HG03064 (cell line): ENCODE results near the gene SRBD1.

ENCODE experiments used
- ATAC-seq: cut with Tn5 transposase; IDR thresholded peaks from one replicate; pipeline ENCODE4 v1.9.1; 2021; ENCODE audit warnings: low read depth; ENCODE audit not compliant: unreplicated experiment

Gene SRBD1

DNA sequence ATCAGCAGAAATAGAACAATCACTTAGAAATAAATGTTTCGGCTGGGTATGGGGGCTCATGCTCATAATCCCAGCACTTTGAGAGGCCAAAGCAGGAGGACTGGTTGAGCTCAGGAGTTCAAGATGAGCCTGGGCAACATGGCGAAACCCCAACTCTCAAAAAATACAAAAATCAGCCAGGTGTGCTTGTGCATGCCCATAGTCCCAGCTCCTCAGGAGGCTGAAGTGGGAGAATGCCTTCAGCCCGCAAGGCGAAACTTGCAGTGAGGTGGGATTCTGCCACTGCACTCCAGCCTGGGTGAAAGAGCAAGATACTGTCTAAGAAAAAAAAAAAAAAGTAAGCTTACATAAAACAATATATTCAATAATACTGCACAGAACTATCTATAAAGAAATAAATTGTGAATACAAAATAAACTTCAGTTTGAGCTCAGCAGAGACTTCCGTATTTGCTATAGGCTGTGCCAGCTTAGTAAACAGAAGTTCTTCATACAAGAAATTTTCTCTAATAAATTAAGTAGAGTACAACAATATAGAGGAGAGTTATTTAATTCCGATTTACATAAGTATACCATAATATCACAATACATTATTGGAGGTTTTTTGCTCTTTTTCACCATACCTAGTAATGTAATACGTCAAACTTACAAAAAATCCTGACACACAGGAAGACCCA is 43.6 kb downstream of the SRBD1 start:
- peak; percentile 22 for ATAC-seq

DNA sequence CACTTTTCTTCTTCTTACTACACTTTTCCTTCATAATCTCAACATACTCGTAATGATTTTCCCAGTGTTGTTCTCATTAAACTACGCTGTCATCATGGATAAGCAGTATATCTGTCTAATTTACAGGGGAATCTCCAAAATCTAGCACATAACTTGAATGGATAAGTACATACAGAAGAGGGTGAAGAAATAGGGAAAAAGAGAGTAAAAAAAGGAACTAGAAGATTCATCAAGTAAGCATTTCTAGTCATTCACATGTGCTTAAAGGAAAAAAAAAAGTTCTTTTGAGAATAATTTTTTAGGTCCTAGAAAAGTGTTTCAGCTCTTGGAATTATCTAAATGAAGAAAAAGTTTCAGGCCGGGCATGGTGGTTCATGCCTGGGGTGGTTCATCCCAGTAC is 51.6 kb downstream of the SRBD1 start:
- ATAC-seq, result no peak

DNA sequence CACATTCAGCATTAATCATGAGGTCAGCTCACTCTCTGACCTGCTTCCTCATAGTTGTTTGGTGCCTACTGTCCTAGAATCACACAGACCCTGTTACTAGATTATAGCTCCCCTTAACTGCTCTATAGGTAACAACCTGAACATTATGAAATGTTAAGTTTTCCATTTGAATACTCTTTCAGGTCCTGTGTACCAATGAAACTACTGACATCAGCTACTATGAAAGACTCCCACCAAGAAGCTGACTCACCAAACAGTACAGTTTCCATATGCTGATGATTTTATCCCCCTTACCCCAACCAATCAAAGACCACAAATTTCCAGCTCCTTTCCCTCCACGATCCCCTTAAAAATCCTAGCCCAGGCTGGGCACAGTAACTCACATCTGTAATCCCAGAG is 56.3 kb downstream of the SRBD1 start:
- ATAC-seq, result no peak

DNA sequence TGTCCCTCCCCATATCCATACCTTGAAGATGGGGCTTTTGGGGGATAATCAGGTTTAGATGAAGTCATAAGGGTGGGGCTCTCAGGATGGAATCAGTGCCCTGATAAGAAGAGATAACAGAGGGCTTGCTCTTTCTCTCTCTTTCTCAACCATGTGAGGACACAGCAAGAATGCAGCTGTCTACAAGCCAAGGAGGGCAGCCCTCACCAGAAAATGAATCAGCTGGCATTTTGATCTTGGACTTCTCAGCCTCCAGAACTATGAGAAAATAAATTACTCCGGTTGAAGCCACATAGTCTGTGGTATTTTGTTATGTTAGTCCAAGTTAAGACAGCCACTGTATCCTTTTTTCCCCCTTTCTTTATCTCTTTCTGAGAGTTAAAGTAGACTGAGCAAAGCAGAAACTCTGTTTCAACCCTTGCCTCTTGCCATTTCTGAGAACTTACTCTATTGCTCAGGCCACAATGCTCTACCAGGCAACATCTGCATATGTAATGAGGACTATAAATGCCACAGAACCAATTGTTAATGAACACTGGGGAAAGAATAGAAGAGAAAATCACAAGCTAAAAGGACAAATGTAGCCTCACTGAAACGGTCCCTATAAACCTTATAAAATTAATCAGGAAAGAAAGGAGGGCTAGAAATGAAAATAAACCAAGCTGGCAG is 56.9 kb downstream of the SRBD1 start:
- no peak for ATAC-seq

DNA sequence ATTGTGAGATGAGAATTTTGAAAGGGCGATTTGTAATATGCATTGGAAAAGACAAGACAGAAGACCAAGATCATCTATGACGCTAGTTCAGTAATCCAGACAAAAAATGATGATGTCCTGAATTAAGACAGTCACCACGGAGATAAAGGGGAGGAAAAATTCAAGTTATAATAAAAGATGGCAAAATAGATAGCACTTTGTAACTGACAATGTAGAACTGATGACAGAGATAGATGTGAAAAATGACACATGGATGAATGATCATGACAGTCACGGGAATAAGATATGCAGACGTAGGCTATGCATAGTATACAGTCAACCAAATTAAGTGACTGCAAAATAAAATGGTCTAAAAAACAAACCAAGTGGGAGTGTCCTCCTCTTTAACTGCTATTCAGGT is 59.2 kb downstream of the SRBD1 start:
- ATAC-seq, result no peak

DNA sequence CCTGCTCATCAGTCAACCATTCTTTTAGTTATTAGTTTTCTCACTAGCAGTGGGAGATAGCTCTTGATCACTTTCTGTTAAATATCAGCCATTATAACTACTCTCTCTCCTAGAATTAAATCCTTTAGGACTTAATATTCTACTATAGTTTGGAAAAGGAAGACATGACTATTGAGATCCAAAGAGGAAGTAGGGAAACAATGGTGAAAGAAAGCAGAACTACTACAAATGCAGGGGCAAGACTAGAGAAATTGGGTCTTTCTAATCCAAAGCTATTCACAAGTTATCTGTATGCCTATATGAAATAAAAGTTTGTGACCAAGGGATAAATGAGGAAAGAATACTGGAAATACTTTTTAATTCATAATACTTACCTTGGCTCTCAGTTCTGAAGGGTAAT is 65.1 kb downstream of the SRBD1 start:
- no peak for ATAC-seq

DNA sequence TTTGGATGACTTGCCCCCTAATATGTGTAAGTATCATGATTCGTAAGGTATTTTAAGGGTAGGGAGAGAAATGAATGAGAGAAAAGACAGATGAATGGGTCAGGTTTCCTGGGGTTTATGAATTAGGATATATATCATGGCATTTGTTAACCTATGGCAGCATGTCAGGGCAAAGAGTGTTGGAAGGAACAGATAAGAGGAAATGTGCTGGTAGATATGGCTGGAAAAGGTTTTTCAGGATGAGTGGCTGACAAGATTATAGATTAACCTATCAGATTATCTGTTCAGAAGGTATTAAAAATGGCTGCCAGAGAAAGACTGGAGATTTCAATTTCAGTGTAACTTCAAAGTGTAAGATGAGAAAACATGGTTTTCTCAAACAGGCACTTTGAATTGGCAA is 67.8 kb downstream of the SRBD1 start:
- no peak for ATAC-seq

DNA sequence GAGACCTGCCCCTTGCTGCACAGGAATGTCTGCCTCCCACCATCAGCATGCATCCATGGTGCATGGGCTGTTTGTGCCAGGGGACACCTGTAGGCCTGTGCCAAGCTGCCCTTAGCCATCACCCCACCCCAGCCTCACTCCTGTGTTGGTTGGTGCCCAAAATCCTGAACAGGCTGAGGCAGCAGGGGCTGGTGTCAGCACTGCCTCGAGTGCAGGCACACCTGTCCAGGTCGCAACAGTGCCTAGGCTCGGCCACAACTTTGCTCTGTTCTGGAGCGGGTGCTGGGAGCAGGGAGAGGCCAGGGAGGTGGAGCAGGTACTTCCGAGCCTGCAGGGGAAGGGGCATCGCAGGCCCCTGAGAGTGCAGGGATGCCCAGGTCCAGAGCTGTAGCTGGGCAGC is 69.1 kb downstream of the SRBD1 start:
- ATAC-seq, result no peak

DNA sequence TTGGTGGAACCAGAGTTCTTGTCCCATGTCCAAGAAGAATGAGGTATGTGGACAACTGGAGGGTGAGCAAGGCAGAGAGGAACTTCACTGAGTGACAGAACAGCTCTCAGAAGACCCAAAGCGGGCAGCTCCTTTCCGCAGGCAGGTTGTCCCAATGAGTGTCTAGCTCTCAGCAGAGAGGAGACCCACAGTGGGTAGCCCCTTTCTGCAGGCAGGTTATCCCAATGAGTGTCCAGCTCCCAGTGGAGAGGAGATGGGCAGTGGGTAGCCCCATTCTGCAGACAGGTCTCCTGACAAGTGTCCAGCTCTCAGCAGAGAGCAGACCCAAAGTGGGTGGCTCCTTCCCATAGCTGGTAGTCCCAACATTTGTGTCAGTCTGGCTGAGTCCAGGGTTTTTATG is 69.6 kb downstream of the SRBD1 start:
- no peak for ATAC-seq

DNA sequence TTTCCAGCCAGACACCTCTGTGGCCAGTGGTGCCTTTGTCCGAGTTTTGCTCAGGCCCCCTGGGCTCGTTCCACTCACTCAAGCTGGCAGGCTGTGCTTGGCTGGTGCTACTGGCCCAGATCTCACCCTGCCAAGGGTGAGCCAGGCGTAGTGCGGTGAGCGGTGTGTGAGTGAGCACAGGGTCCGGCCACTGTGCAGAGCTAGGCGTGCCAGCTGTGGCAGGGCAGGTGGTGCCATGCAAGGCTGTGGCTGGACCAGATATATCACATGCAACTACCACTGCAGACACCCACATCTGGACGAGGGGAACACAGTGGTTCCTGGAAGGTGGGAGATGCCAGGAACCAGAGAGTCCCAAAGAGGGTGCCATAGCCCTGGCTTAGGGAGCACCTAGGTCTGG is 70.1 kb downstream of the SRBD1 start:
- no peak for ATAC-seq

DNA sequence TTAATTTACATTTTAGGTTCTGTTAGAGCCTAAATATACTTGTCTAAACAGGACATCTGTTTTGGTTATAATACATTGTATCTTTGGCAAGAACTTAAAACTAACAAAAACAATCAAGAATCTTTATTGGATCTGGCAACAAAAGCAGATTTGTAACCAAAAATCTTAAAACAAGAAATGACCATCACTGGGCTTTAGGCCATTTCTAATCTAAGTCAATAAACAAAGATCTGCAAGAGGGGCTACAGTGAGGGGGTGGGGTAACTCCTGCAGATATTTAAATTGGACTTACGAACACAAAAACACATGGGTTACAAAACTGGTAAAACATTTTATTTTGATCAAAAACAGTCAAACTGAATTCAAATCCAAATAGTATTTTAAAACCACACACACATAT is 77.3 kb downstream of the SRBD1 start:
- ATAC-seq, result no peak

DNA sequence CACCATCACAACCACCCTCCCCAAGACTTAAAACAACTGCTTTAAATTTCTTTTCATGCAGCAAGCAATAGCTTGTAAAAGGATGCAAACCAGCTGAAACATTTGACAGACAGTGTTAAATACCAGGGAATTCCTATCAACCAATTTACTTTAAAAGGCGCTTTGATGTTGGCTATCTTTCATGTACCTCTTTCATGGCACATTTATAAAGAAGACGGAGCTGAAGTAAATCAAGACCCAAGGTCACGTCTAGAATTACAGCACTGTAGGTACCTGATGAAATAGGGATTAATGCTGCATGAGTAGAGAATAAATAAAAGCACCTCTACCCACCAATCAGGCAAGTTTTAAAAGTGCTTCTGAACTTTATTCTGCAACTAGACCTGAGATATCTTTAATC is 78.9 kb downstream of the SRBD1 start:
- ATAC-seq, result no peak

DNA sequence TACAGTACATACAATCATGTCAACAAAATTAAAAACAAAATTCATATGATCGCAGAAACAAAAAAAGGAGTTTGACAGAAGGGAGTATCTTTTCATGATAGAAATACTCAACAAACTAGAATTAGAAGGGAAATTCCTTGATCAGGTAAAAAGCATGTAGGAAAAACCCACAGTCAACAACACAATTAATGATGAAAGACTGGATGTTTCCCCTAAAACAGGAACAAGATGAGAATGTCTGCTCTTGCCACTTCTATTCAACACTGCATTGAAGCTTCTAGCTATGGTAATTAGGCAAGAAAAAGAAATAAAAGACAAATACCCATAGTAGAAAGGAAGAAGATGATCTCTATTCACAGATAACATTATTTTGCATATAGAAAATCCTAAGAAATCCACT is 87.1 kb downstream of the SRBD1 start:
- no peak for ATAC-seq

DNA sequence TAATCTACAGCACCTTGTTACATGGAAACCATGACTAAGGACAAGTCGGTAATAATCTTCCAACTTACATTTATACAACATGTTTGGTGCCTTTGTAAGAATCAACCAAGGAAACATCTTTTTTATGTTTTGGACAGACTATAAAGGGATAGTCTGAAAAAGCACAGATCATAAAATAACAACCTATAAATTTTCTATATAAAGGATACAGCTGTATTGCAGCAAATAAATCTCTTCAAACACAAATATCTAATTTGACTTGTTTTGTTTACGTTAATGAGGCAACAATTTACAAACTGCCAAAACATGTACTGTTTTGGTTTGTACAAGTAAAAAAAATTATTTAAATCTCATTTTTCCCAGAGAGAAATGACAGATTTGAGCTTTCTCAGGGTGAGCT is 92.5 kb downstream of the SRBD1 start:
- ATAC-seq, result no peak

DNA sequence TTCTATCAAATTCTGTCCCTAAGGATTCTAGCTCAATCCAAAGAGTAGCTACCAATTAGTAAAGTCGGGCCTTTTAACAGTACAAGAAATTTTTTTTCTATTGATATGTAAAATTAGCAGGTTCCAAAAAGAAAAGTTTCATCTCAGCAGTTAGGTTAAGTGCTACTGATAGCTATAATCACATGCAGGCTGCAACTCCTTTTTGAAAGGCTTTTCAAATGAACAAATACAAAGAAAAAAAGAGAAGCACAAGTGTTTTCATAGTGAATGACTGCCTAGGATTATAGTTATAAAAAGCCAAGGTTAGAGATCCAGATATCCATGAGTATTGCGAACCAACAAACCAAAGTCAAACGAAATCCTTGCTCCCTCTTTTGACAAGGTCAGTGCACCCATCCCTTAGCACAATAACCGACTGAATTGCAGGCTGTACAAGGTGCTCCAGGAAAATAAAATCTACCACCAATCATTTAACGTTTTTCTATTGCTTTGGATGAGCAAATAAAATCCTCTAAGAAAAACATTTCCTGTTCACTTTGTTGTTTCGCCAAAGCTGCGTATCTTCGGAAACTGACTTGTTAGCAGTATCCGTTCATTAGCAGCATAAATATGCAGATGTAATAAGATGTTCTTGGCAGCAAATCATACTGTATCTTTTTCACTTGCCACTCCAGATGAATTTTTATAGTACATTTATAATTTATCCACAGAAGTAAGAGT is 100.2 kb downstream of the SRBD1 start:
- ATAC-seq, result no peak

DNA sequence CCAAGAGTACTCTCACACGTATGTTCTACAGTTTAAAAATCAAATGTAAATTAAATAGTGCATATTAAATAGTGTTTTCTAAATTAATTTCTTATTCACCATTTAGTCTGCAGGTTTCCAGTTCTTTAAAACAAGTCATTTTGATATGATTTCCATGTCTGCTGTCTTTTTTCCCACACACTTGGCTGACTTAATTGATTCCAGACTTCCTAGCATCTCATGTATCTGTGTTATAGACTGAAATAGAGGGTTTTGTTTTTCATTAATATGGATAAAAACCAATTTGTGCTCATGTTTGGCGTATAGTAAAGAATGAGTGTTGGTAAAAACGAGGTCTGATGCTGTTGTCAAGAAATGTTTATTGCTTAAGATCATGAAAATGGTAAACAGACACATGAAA is 104.3 kb downstream of the SRBD1 start:
- no peak for ATAC-seq

DNA sequence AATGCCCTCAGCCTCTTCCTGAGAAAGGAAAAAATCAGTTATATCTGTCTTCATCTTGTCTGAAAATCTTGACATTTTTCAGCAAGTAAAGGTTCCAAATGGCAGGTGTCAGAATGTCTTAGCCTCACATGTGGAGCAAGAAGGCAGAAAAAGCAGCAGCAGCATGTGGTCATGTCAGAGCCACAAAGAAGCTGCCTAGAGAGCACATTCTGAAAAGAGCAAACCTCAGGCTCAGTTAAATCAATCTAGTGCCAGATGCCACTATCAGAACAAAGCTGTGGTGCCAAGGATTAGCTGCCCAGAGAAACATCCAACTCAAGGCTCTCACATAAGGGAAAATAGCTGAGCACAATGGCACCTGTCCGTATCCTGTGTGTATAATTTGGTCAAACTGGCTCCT is 105.9 kb downstream of the SRBD1 start:
- ATAC-seq, result no peak

DNA sequence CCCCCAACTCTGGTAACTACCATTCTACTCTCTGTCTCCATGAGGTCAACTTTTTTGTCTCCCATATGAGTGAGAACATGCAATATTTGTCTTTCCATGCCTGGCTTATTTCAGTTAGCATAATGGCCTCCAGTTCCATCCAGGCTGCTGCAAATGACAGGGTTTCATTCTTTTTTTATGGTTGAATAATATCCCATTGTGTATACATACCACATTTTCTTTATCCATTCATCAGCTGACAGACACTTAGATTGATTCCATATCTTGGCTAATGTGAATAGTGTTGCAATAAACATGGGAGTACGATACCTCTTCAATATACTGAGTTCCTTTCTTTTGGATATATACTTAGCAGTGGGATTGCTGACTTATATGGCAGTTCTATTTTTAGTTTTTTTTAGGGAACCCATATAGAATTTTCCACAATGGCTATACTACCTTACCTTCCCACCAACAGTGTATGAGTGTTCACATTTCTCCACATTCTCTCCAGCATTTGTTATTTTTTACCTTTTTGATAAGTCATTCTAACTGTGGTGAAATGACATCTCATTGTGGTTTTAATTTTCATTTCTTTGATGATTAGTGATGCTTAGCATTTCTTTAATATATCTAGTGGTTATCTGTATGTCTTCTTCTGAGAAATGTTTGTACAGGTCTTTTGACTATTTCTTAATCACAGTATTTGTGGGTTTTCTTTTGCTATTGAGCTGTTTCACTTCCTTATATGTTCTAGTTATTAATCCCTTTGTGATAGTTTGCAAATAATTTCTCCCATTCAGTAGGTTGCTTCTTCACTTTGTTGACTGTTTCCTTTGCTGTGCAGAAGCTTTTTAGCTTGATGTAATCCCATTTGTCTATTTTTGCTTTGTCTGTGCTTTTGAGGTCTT is 112.2 kb downstream of the SRBD1 start:
- ATAC-seq, result no peak

DNA sequence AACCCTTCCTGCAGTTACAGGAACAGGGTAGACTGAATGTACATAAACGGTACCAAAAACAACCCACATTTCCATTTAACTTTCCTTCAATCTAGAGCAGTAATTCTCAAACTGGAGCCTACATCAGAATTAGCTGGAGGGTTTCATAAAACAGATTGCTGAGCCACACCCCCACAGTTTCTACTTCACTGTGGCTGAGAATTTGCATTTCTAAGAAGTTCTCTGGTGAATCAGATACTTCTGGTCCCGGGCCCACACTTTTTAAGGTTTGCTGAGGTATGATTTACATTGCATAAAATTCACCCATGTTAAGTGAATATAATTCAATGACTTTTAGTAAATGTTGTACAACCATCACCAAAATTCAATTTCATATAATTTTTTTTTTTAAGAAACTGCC is 113.7 kb downstream of the SRBD1 start:
- ATAC-seq, result no peak

DNA sequence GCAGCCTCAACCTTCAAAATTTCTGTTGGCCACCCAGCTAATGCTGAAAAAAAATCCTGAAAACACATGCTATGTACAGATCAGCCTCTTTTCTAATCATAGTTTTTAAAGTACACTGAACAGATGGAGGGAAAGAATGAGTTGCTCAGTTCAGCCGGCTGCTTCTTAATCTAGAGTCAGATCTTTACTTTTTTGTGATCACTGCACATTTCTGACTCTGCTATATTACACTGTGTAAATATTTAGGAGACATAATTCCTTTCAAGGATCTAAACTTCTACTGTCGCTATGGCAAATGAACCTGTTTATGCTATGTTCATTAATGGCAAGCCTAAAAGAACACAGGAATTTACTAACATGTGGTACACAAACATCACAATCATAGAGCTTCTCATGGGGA is 114.2 kb downstream of the SRBD1 start:
- no peak for ATAC-seq

DNA sequence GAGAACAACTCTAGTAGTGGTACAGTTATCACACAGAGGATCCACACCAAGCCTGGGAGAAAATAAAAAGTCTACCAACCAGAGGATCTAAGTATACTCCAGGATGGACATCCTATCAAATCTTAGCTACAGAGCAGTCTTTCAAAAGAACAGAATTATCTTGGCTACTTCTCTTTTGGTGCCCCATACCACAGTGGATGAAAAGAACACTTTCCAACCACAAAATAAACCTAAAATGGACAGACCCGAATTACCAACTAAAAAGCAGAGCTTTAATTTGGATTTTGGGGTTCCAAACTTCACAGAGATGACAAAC is 116.1 kb downstream of the SRBD1 start:
- ATAC-seq, result no peak
